HL-60 (cell line): ENCODE results near the gene PGAP6.

Experiments used
- DNase-seq, 2 experiments: peaks; one replicate each; pipeline ENCODE4 v3.0.0-alpha.2; 2010 to 2020; ENCODE audit warnings: low read depth in 1 of 2, low spot score in 1 of 2
- H3K27ac ChIP-seq: fragments of 250-450 bp; sonication (Bioruptor Pico); replicated peaks from 2 replicates; pipeline ENCODE4 v1.5.1; 2020; ENCODE audit warnings: mild to moderate bottlenecking, moderate library complexity
- H3K27me3 ChIP-seq: fragments of 250-450 bp; sonication (Bioruptor Pico); 2 replicates; pipeline ENCODE4 v1.5.1; 2021; ENCODE audit warnings: mild to moderate bottlenecking, moderate library complexity; ENCODE audit not compliant: insufficient read depth, poor library complexity, severe bottlenecking
- H3K4me3 ChIP-seq: replicated peaks from 2 replicates; pipeline ENCODE4 v1.5.1; 2011; ENCODE audit warnings: mild to moderate bottlenecking, control low read depth, low read length; ENCODE audit not compliant: insufficient read depth
- CTCF ChIP-seq: IDR thresholded peaks from one replicate; pipeline ENCODE4 v1.5.1; 2011; ENCODE audit warnings: low read length, control low read depth, inconsistent platforms; ENCODE audit not compliant: insufficient read depth
- GABPA ChIP-seq: IDR thresholded peaks from 2 replicates; pipeline ENCODE4 v1.6.1; 2012; ENCODE audit warnings: low read depth
- POLR2AphosphoS5 ChIP-seq: IDR thresholded peaks from 2 replicates; pipeline ENCODE4 v1.6.1; 2012; ENCODE audit warnings: low read depth
- SPI1 ChIP-seq: IDR thresholded peaks from 2 replicates; pipeline ENCODE4 v1.6.1; 2012; ENCODE audit warnings: low read depth, mild to moderate bottlenecking, borderline replicate concordance
- TF ChIP-seq, protein P1 (sequence below): IDR thresholded peaks from 2 replicates; pipeline ENCODE4 v1.6.1; 2012; ENCODE audit warnings: low read depth; ENCODE audit not compliant: insufficient replicate concordance

PGAP6 gene

DNA sequence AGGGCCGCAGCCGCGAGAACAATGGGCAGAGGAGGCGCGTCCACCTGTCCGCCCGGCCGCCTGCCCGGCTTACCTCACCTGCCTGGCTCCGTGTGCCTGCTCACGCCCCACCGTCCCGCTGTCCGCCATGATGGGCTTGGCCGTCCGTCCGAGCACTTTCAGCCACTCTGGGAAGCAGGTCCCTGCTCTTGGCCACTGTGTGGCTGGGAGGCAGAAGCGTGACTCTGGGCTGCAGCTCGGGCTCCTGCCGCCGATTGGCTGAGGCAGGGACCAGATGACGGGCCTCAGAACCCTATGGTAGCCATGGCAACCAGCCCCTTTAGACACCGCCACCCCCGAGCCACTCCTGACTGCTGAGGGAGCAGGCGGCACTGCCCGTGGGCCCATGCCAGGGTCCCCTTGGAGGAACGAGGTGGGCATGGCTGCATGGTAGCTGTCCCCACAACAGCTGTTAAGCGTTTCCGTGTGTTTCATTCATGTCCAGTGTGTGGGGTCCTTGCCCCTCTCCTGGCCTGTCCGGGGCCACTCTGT, 20.4 kb downstream of the PGAP6 start:
- DNase-seq: no peak
- no peaks in the 10 kb centered on the region for H3K27me3 ChIP-seq
- H3K4me3 ChIP-seq: no peak overlapping the region
- H3K27ac ChIP-seq: no peak overlapping the region
- TF ChIP-seq, protein P1, sequence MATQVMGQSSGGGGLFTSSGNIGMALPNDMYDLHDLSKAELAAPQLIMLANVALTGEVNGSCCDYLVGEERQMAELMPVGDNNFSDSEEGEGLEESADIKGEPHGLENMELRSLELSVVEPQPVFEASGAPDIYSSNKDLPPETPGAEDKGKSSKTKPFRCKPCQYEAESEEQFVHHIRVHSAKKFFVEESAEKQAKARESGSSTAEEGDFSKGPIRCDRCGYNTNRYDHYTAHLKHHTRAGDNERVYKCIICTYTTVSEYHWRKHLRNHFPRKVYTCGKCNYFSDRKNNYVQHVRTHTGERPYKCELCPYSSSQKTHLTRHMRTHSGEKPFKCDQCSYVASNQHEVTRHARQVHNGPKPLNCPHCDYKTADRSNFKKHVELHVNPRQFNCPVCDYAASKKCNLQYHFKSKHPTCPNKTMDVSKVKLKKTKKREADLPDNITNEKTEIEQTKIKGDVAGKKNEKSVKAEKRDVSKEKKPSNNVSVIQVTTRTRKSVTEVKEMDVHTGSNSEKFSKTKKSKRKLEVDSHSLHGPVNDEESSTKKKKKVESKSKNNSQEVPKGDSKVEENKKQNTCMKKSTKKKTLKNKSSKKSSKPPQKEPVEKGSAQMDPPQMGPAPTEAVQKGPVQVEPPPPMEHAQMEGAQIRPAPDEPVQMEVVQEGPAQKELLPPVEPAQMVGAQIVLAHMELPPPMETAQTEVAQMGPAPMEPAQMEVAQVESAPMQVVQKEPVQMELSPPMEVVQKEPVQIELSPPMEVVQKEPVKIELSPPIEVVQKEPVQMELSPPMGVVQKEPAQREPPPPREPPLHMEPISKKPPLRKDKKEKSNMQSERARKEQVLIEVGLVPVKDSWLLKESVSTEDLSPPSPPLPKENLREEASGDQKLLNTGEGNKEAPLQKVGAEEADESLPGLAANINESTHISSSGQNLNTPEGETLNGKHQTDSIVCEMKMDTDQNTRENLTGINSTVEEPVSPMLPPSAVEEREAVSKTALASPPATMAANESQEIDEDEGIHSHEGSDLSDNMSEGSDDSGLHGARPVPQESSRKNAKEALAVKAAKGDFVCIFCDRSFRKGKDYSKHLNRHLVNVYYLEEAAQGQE: no peak
- TF ChIP-seq SPI1 (no peak), POLR2AphosphoS5 (no peak), GABPA (no peak), CTCF (no peak)

GRCh38 chr16:360698-361336, 21.0 kb downstream of the PGAP6 start:
- DNase-seq: no peak
- Histone ChIP-seq H3K27me3 (no peaks in the 10 kb centered on the region), H3K27ac (no peak overlapping the region), H3K4me3 (no peak overlapping the region)
- TF ChIP-seq, protein P1: no peak

DNA sequence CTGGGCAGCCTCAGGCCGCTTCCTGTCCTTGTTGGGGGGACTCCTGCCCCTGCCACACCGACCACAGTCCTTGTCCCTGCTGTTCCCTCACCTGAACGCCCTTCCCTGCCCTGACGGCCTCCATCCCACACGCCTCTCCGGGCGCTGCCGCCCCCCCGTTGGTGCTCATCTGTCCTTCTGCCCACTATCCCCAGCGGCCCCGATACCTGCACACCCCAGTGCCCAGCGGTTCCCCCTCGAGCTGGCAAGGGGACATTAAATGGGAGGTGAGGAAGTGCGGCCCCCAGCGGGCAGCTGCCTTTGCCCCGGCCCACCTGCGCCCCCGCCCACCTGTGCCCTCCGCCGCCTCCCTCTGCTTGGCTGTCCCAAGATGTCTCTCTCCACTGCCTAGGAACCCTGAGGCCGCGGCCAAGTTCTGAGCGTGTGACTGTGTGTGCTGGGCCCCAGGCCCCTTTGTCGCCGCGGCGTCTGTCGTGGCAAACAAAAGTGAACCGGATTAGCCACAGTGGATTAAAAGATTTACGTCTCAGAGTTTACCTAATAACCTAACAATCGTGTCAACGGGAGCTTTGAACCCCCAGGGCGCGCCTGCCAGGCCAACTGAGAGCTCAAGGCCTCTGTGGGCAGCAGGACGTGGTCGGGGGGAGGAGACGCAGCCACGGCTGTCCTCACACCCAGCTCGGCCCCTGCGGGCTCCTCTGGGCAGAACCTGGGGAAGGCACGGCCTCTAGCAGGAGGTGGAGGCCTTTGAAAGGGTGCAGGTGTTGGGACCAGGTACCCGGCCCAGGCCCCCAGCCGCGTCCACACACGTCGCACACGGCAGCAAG, 21.7 kb downstream of the PGAP6 start:
- TF ChIP-seq CTCF (no peak), SPI1 (no peak), POLR2AphosphoS5 (no peak), GABPA (no peak)
- TF ChIP-seq, protein P1: no peak
- DNase-seq: no peak
- no peaks in the 10 kb centered on the region for H3K27me3 ChIP-seq
- H3K4me3 ChIP-seq: no peak overlapping the region
- H3K27ac ChIP-seq: no peak overlapping the region
